Measurements from ENCODE around the gene FARS2. TPM values are rescaled to one million over a fixed set of nuclear protein-coding genes. Genes with fewer than 3 reads are reported as not detected.
A peak's percentile ranks its signal among the peaks of the same experiment; 100 is the strongest.

The FARS2 gene
- total RNA-seq, 2 donors from 2014 or later: 16.2 to 18.3 TPM

- H3K4me1 ChIP-seq (ENCODE audit: control insufficient read depth, insufficient read depth, low read length): no peaks in the 10 kb centered on the region
- H3K9ac ChIP-seq (ENCODE audit: extremely low read depth, low read length, poor library complexity, severe bottlenecking): no peak overlapping the region
- peak; percentile 90 for DNase-seq
- Mint-ChIP-seq H3K4me1 (peaks cover 15% of the 10 kb centered on the region), H3K36me3 (ENCODE audit: low read depth) (peaks cover 20% of the 10 kb centered on the region), H3K4me3 (no peak overlapping the region), H3K27me3 (ENCODE audit: insufficient read depth) (no peaks in the 10 kb centered on the region), H3K27ac (no peak overlapping the region), H3K9me3 (peaks cover 12% of the 10 kb centered on the region)
- H3K4me3 ChIP-seq (ENCODE audit: low read length): no peak overlapping the region
- H3K36me3 ChIP-seq (ENCODE audit: control insufficient read depth, insufficient read depth, low read length): no peaks in the 10 kb centered on the region
- no peaks in the 10 kb centered on the region for H3K27me3 ChIP-seq (ENCODE audit: control insufficient read depth, insufficient read depth, low read length, poor library complexity, severe bottlenecking)
- no peak overlapping the region for H3K27ac ChIP-seq (ENCODE audit: low read depth, low read length)
- peaks cover 12% of the 10 kb centered on the region for H3K9me3 ChIP-seq (ENCODE audit: control insufficient read depth, low read length)
- TF ChIP-seq CTCF (conservative IDR thresholded peaks at IDR 0.05): no peak
- WGBS, 2 experiments (ENCODE audit: insufficient coverage in 1 of 2, insufficient read length in 1 of 2): 80 to 86% methylated on average over 1 of the region's 1 CpG
These were observed 280.6 kb downstream of the FARS2 start for GRCh38 chr6:5541751-5542432.

GRCh38 chr6:5547556-5547955 is 286.2 kb downstream of the FARS2 start:
- H3K27ac ChIP-seq (ENCODE audit: low read depth, low read length): no peak overlapping the region
- no peak overlapping the region for H3K4me3 ChIP-seq (ENCODE audit: low read length)
- 94 to 100% methylated on average over 1 to 4 of the region's 4 CpGs for WGBS, 2 experiments (ENCODE audit: insufficient coverage in 1 of 2, insufficient read length in 1 of 2)
- H3K9me3 ChIP-seq (ENCODE audit: control insufficient read depth, low read length): peaks cover 24% of the 10 kb centered on the region
- Mint-ChIP-seq H3K4me3 (no peak overlapping the region), H3K27me3 (ENCODE audit: insufficient read depth) (no peaks in the 10 kb centered on the region), H3K9me3 (peaks cover 29% of the 10 kb centered on the region), H3K4me1 (peaks cover 8% of the 10 kb centered on the region), H3K36me3 (ENCODE audit: low read depth) (peaks cover 45% of the 10 kb centered on the region), H3K27ac (no peak overlapping the region)
- no peak overlapping the region for H3K9ac ChIP-seq (ENCODE audit: extremely low read depth, low read length, poor library complexity, severe bottlenecking)
- DNase-seq: no peak
- peaks cover 2% of the 10 kb centered on the region for H3K4me1 ChIP-seq (ENCODE audit: control insufficient read depth, insufficient read depth, low read length)
- no peaks in the 10 kb centered on the region for H3K27me3 ChIP-seq (ENCODE audit: control insufficient read depth, insufficient read depth, low read length, poor library complexity, severe bottlenecking)
- H3K36me3 ChIP-seq (ENCODE audit: control insufficient read depth, insufficient read depth, low read length): no peaks in the 10 kb centered on the region
- no peak for TF ChIP-seq CTCF (conservative IDR thresholded peaks at IDR 0.05)

- Histone ChIP-seq H3K27ac (ENCODE audit: low read depth, low read length) (no peak overlapping the region), H3K36me3 (ENCODE audit: control insufficient read depth, insufficient read depth, low read length) (no peaks in the 10 kb centered on the region), H3K4me3 (ENCODE audit: low read length) (no peak overlapping the region), H3K27me3 (ENCODE audit: control insufficient read depth, insufficient read depth, low read length, poor library complexity, severe bottlenecking) (no peaks in the 10 kb centered on the region), H3K4me1 (ENCODE audit: control insufficient read depth, insufficient read depth, low read length) (peaks cover 2% of the 10 kb centered on the region), H3K9me3 (ENCODE audit: control insufficient read depth, low read length) (peaks cover 17% of the 10 kb centered on the region), H3K9ac (ENCODE audit: extremely low read depth, low read length, poor library complexity, severe bottlenecking) (no peak overlapping the region)
- peaks cover 5% of the 10 kb centered on the region for H3K4me1 Mint-ChIP-seq
- WGBS, 2 experiments (ENCODE audit: insufficient coverage in 1 of 2, insufficient read length in 1 of 2): 83 to 88% methylated on average over 1 of the region's 1 CpG
- H3K4me3 Mint-ChIP-seq: no peak overlapping the region
- H3K9me3 Mint-ChIP-seq: peaks cover 19% of the 10 kb centered on the region
- DNase-seq: no peak
- TF ChIP-seq CTCF (conservative IDR thresholded peaks at IDR 0.05): no peak
- no peaks in the 10 kb centered on the region for H3K27me3 Mint-ChIP-seq (ENCODE audit: insufficient read depth)
- peaks cover 31% of the 10 kb centered on the region for H3K36me3 Mint-ChIP-seq (ENCODE audit: low read depth)
- no peak overlapping the region for H3K27ac Mint-ChIP-seq
These were observed 289.3 kb downstream of the FARS2 start for GRCh38 chr6:5550631-5551030.
